Superior temporal gyrus (tissue), 1 donor: ENCODE measurements around the gene SLC6A11.

Source experiments
- DNase-seq: peaks from one replicate; pipeline ENCODE4 v3.0.0-alpha.2; 2016; ENCODE audit errors: extremely low spot score

SLC6A11 gene

DNA sequence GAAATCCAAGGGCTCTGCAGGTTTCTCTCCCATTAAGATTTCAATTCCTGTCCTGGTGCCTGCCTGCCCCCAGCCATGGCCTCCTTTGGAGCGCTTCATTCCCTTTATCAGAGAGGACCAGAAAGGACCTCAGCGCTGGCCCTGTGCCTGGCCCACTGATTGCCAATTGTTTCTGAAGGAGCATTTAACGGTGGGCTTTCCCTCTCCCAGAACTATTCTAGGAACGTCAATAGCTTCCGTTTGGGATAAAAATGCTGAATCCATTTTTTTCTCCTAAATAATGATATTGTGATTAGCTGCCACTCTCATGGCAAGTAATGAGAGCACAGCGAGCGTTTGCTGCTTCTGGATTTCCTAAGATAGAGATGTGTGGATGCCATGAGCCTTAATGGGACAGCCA is 164.3 kb downstream of the SLC6A11 start:
- no peak for DNase-seq

DNA sequence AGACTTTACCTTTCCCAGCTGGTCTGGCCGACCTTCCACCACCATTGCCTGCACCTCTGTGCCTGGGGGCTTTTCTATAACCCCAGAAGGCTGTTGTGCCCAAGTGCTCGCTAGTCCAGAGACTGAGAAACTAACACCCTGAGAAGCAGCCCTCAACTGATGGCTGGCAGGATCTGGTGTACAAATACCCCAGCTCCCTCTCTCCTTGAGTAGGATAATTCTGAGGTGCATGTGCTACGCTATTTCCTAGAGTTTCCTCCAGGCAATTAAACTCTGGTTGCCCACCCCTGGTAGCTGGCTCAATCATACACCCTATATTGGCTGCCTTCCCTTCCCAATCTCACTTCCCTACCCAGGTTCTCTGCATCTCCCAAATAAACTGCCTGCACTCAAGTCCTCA is 165.0 kb downstream of the SLC6A11 start:
- DNase-seq = no peak

DNA sequence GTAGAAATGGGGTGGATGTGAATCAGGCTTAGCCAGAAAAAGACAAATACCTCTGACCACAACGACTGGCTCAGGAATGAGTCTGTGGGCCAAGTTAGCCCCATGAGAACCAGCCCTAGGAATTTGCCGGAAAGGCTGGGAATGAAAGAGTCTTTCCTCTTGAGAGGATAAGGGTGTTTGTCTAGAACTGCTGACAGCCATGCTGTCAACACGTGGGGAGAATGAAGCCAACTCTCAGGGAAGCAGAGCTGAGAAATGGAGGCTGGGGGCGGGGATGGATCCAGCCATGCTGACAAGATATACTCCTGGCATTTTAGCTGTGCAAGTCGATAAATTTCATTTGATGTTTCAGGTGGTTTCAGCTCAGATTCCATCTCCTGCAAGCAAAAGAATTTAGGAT is 165.9 kb downstream of the SLC6A11 start:
- DNase-seq = no peak

DNA sequence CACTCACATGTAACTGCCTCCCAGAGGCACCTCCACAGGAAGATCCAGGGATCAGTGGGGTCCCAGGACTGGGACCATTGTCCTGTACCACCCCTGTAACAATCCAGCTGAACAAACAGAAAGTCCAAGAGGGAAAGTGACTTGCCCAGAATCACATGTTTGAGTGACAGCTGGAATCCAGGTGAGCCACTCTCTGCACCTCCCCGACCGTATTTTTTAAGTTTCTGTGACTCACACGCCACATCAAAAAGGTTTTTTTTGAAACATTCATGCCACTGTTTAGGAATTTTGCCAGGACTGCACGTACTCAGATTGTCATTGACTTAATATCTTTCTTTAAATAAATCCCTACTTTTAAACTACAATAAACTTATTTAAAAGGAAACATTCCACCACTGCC is 166.8 kb downstream of the SLC6A11 start:
- peak; percentile 38 for DNase-seq

DNA sequence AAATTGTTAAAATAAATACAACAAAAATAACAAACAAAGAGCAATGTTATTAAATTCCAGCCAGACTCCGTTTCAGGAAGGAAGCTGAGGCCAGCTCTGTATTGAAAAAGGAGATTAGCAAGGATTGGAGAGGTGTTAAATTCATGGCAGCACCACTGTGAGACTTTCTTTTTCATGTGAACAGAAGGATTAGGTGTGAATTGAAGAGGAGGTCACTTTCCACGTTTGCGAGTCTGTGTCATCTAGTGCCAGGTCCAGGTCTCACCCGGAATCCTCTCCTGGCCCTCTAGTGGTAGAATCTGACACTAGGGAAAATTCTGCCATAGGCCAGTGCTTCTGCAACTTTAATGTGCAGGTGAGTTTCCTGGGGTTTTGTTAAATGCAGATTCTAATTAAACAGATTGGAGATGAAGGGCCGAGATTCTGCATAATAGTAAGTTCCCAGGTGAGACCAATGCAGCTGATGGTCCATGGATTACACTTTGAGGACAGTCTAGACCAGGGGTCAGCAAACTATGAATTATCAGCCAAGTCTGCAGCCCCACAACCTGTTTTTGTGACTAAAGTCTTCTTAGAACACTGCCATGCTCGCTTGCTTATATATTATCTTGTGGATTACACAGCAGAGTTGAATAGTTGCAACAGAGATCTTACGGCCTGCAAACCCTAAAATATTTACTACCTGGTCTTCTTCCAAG is 167.3 kb downstream of the SLC6A11 start:
- peak; percentile 88 for DNase-seq

DNA sequence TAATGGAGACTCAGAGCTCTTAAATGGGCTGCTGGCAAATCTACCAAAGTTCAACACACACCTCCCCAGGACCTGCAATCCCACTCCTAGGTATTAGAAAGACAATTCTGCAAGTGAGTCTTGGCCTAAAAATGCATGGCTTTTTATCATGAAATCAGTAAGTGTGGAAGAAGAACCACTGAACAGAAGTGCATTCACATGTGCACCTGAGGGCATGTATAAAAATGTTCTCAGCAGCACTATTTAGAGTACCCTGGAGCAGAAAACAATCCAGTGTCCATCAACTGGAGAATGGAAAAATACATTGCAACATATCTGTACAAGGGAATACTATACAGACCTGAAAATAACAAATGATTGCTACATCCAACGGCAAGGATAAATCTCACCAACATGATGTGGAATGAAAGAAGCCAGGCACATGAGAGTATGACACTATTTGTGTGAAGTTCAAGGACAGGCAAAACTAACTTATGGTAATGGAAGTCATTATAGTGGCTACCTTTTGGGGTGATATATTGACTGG is 168.4 kb downstream of the SLC6A11 start:
- no peak for DNase-seq

DNA sequence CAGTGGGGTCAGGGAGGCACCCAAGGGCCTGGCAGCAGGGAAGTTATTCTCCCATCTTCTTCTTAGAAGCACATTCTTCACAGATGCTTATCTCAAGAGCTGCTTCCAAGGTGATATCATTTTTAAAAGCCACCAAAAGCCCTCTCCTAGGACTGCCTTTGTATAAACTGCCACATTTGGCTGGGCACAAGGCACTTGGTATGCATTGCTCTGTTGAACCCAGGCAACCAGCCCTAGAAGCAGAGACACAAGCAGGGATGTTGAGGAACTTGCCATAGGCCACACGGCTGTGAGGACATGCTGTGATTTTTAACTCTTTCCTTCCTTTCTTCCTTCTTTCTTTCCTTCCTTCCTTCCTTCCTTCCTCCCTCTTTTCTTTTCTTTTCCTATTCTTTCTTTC is 169.2 kb downstream of the SLC6A11 start:
- DNase-seq = no peak

DNA sequence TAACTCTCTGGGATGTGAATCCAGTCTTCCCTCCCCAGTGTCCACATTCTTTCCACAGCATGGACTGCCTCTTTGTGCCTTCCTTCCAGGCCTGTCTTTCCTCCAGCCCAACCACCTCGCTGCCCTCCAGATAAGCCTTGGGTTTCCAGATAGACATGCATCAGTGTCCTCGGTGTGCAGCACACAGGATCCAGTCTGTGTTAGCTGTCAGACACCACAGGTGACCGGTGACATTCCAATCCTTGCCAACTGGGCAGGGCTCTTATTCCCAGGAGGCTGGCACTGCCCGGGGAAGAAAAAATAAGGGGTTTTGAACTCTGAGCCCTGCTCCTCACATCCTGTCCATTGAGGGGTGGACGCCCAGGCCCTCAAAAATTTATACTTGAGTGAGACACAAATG is 170.6 kb downstream of the SLC6A11 start:
- no peak for DNase-seq

DNA sequence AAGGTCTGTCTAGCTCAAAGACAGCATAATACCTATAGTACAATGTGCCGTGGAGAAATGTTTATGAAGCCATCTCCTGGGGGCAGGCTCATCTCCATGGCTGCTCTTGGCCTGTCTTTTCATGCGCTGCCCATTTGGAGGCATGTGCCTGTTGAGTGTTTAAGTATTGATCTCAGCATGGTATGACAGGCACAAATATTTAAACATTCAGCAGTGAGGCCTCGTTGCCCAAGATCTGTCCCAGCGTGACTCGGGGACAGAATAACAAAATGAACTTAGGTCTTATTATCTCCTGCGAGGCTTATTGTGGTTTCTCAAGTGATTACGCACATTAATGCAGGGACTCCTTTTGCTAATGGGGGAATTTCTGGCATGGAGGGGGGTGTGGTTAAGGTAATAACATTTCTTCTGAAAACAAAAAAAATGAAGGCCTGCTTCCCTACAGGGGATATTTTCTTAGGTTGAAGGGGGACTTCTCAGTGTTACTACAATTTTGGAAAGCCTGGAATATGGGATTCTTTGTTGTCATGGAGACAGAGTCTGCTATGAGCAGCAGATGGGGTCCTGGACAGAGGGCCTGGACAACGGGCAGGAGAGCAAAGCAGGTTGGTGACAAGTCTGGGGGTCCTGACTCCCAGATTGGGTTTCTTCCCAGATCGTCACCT is 172.1 kb downstream of the SLC6A11 start:
- DNase-seq = no peak

DNA sequence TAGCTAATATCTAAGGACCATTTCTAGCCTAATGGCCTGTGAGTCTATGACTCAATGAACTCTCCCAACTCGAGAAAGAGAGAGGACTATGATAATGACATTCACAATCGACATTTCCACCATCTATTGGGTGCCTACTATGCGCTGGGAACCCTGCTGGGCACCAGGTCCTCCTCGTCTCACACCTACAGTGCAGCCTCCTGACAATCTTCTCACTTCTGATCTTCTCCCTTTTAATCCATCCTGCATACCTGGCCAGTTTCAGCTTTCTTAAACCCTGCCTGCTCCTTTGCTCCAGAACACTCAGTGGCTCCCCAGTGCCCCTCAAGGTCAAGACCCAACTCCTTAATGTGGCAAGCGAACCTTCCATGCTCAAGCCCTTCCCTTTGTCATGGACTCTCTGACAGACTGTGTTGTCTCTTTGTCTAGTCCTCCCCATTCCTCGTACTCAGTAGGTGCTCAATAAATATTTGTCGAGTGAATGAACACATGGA is 173.0 kb downstream of the SLC6A11 start:
- DNase-seq = no peak
